Measurements from ENCODE around the gene DMAC2.

DNA sequence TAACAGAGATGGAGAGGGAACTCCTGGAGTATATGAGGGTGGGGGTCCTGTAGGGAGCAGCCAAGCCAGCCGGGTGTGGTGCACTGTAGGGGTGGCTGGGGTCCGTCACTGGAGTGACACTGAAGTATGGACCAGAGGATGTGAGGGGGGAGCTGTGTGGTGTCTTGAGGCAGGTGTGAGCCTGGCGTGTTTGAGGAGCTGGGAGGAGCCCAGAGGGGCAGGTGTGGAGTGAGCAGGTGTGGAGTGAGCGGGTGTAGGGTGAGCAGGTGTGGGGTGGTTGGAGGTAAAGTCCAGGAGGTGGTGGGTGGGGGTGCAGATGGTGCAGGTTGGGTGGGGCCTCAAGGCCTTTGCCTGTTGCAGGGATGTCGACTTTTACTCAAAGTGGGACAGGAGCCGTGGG, 18.4 kb downstream of the DMAC2 start:
- TF ChIP-seq, protein P1, sequence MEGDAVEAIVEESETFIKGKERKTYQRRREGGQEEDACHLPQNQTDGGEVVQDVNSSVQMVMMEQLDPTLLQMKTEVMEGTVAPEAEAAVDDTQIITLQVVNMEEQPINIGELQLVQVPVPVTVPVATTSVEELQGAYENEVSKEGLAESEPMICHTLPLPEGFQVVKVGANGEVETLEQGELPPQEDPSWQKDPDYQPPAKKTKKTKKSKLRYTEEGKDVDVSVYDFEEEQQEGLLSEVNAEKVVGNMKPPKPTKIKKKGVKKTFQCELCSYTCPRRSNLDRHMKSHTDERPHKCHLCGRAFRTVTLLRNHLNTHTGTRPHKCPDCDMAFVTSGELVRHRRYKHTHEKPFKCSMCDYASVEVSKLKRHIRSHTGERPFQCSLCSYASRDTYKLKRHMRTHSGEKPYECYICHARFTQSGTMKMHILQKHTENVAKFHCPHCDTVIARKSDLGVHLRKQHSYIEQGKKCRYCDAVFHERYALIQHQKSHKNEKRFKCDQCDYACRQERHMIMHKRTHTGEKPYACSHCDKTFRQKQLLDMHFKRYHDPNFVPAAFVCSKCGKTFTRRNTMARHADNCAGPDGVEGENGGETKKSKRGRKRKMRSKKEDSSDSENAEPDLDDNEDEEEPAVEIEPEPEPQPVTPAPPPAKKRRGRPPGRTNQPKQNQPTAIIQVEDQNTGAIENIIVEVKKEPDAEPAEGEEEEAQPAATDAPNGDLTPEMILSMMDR (IDR thresholded peaks at IDR 0.05; ENCODE audit: borderline replicate concordance, extremely low read depth, low read length, poor library complexity, severe bottlenecking): no peak
- no peak for TF ChIP-seq EZH2 (IDR thresholded peaks at IDR 0.05; ENCODE audit: borderline replicate concordance, low read depth, low read length, severe bottlenecking)
